ENCODE results near the gene GYPC.

- TF ChIP-seq GATA3 (IDR thresholded peaks at IDR 0.05; ENCODE audit: low read depth, low read length) (no peak), GATA2 (IDR thresholded peaks at IDR 0.05; ENCODE audit: low read depth, low read length) (no peak)
These were observed 13.9 kb upstream of the GYPC start for GRCh38 chr2:126642031-126642430.

All from SH-SY5Y (cell line).